KMS-11 (cell line): ENCODE measurements around the gene MPHOSPH10.

Source experiments
- H2AFZ ChIP-seq: fragments of 200-600 bp; sonication (generic); 2 replicates; pipeline ENCODE4 v1.6.1; 2016; ENCODE audit warnings: antibody characterized with exemption, mixed run types, low read depth
- H3K27ac ChIP-seq: fragments of 200-600 bp; sonication (generic); 2 replicates; pipeline ENCODE4 v1.6.1; 2016; ENCODE audit warnings: mild to moderate bottlenecking, mixed run types
- H3K27me3 ChIP-seq: fragments of 200-600 bp; sonication (generic); 2 replicates; pipeline ENCODE4 v1.6.1; 2017; ENCODE audit warnings: mild to moderate bottlenecking, low read depth, mixed run types, moderate library complexity; ENCODE audit not compliant: insufficient read depth
- H3K36me3 ChIP-seq: fragments of 200-600 bp; sonication (generic); 2 replicates; pipeline ENCODE4 v1.6.1; 2017; ENCODE audit warnings: mild to moderate bottlenecking, mixed run types; ENCODE audit not compliant: insufficient read depth
- H3K4me1 ChIP-seq: fragments of 200-600 bp; sonication (generic); 2 replicates; pipeline ENCODE4 v1.6.1; 2016; ENCODE audit warnings: mild to moderate bottlenecking, low read depth, mixed run types; ENCODE audit not compliant: poor library complexity, severe bottlenecking
- H3K4me2 ChIP-seq: fragments of 200-600 bp; sonication (generic); 2 replicates; pipeline ENCODE4 v1.7.0; 2016; ENCODE audit warnings: mild to moderate bottlenecking, mixed run types
- H3K4me3 ChIP-seq: fragments of 200-600 bp; sonication (generic); IDR thresholded peaks from 2 replicates; pipeline ENCODE4 v1.6.1; 2017; ENCODE audit warnings: low read depth, low read length, mixed read lengths; ENCODE audit not compliant: insufficient read depth
- H3K79me2 ChIP-seq: fragments of 200-600 bp; sonication (generic); 2 replicates; pipeline ENCODE4 v1.6.1; 2016; ENCODE audit warnings: low read depth, mixed run types; ENCODE audit not compliant: insufficient read depth
- H3K9ac ChIP-seq: fragments of 200-600 bp; sonication (generic); 2 replicates; pipeline ENCODE4 v1.6.1; 2016; ENCODE audit warnings: mild to moderate bottlenecking, mixed run types
- H4K20me1 ChIP-seq: fragments of 200-600 bp; sonication (generic); 2 replicates; pipeline ENCODE4 v1.6.1; 2016; ENCODE audit warnings: mild to moderate bottlenecking, mixed run types; ENCODE audit not compliant: insufficient read depth
- CTCF ChIP-seq: fragments of 200-600 bp; sonication (generic); conservative IDR thresholded peaks from 2 replicates; pipeline ENCODE4 v1.6.1; 2017; ENCODE audit warnings: low read depth, mild to moderate bottlenecking, antibody characterized with exemption, low read length, moderate library complexity, mixed read lengths

Gene MPHOSPH10

DNA sequence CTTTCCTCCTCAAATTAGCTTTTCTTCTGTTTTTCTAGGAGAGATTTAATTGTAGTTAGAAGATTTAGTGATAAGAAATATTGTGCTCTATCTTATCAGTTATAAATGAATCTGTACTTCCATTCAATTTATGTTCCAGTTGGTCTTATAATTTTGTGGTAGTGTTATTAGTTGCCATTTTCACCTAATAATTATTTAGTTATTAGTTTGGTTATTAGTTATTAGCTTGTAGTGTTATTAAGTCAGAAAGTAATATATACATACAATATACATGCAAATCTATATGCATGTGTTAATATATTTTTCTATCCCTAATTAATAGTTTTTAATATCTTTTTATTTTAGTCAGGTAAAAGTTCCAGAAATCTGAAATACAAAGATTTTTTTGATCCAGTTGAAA is 3.2 kb downstream of the MPHOSPH10 start:
- no peaks in the 10 kb centered on the region for H4K20me1 ChIP-seq
- no peak overlapping the region for H2AFZ ChIP-seq
- H3K27ac ChIP-seq: no peak overlapping the region
- no peak overlapping the region for H3K4me2 ChIP-seq
- H3K36me3 ChIP-seq: peaks cover 11% of the 10 kb centered on the region; the same call in 1 of the 2 replicates
- H3K79me2 ChIP-seq: peaks cover 42% of the 10 kb centered on the region
- H3K4me3 ChIP-seq: no peak overlapping the region
- no peak overlapping the region for H3K9ac ChIP-seq
- H3K4me1 ChIP-seq: peaks cover 24% of the 10 kb centered on the region
- no peaks in the 10 kb centered on the region for H3K27me3 ChIP-seq
- no peak for TF ChIP-seq CTCF

DNA sequence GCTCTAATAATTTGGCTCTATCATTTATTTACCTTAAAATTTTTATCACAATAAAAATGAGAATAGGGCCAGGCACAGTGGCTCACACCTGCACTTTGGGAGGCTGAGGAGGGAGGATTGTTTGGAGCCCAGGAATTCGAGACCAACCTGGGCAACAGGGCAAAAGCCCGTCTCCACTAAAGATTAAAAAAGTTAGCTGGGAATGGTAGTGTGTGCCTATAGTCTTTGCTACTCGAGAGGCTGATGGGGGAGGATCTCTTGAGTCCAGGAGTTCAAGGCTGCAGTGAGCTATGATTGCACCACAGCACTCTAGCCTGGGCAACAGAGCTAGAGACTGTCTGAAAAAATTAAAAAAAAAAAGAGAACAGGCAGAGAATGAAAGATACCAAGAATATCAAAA is 5.7 kb downstream of the MPHOSPH10 start:
- H3K27me3 ChIP-seq: no peaks in the 10 kb centered on the region
- peaks cover 22% of the 10 kb centered on the region for H3K79me2 ChIP-seq
- peaks cover 19% of the 10 kb centered on the region for H3K4me1 ChIP-seq
- no peak overlapping the region for H3K4me3 ChIP-seq
- H4K20me1 ChIP-seq: no peaks in the 10 kb centered on the region
- H3K9ac ChIP-seq: no peak overlapping the region
- H3K4me2 ChIP-seq: no peak overlapping the region
- H2AFZ ChIP-seq: no peak overlapping the region
- peaks cover 11% of the 10 kb centered on the region; the same call in 1 of the 2 replicates for H3K36me3 ChIP-seq
- TF ChIP-seq CTCF: no peak
- H3K27ac ChIP-seq: no peak overlapping the region

GRCh38 chr2:71143782-71144181 is 13.3 kb downstream of the MPHOSPH10 start:
- H3K9ac ChIP-seq: no peak overlapping the region
- H3K27ac ChIP-seq: no peak overlapping the region
- no peak overlapping the region for H3K4me2 ChIP-seq
- H3K79me2 ChIP-seq: no peaks in the 10 kb centered on the region
- no peak for TF ChIP-seq CTCF
- no peak overlapping the region for H3K4me3 ChIP-seq
- no peaks in the 10 kb centered on the region for H3K27me3 ChIP-seq
- H3K36me3 ChIP-seq: peaks cover 10% of the 10 kb centered on the region; the same call in 1 of the 2 replicates
- H3K4me1 ChIP-seq: no peaks in the 10 kb centered on the region
- no peaks in the 10 kb centered on the region for H4K20me1 ChIP-seq
- no peak overlapping the region for H2AFZ ChIP-seq

GRCh38 chr2:71148506-71149063 is 18.2 kb downstream of the MPHOSPH10 start:
- Histone ChIP-seq H3K4me2 (no peak overlapping the region), H2AFZ (no peak overlapping the region), H3K27ac (no peak overlapping the region), H3K9ac (no peak overlapping the region), H4K20me1 (no peaks in the 10 kb centered on the region), H3K27me3 (no peaks in the 10 kb centered on the region), H3K4me3 (no peak overlapping the region), H3K4me1 (no peaks in the 10 kb centered on the region), H3K79me2 (no peaks in the 10 kb centered on the region), H3K36me3 (peaks cover 11% of the 10 kb centered on the region; the same call in 1 of the 2 replicates)
- TF ChIP-seq CTCF: no peak
